KOPT-K1 (cell line): Measurements from ENCODE around the gene CFAP54.

ENCODE experiments used
- H3K27ac ChIP-seq: fragments of 200-600 bp; sonication (generic); 2 replicates; pipeline ENCODE4 v1.5.1; 2016; ENCODE audit warnings: antibody characterized with exemption, mild to moderate bottlenecking, low read depth, low read length; ENCODE audit not compliant: poor library complexity, severe bottlenecking
- H3K36me3 ChIP-seq: fragments of 200-600 bp; sonication (generic); 2 replicates; pipeline ENCODE4 v1.5.1; 2017; ENCODE audit warnings: antibody characterized with exemption, mild to moderate bottlenecking, low read length, moderate library complexity; ENCODE audit not compliant: insufficient read depth
- H3K9me3 ChIP-seq: fragments of 200-600 bp; sonication (generic); 2 replicates; pipeline ENCODE4 v1.5.1; 2017; ENCODE audit warnings: antibody characterized with exemption, low read length, mild to moderate bottlenecking; ENCODE audit not compliant: insufficient read depth, poor library complexity, severe bottlenecking

The CFAP54 gene

GRCh38 chr12:96770219-96771102, 281.1 kb downstream of the CFAP54 start:
- no peak overlapping the region for H3K27ac ChIP-seq
- no peaks in the 10 kb centered on the region for H3K9me3 ChIP-seq
- no peaks in the 10 kb centered on the region for H3K36me3 ChIP-seq

- Histone ChIP-seq H3K9me3 (no peaks in the 10 kb centered on the region), H3K27ac (no peak overlapping the region), H3K36me3 (no peaks in the 10 kb centered on the region)
Measured at GRCh38 chr12:96773031-96773430, 283.7 kb downstream of the CFAP54 start.

GRCh38 chr12:96774496-96775256, 285.3 kb downstream of the CFAP54 start:
- Histone ChIP-seq H3K27ac (no peak overlapping the region), H3K36me3 (no peaks in the 10 kb centered on the region), H3K9me3 (no peaks in the 10 kb centered on the region)

- no peaks in the 10 kb centered on the region for H3K9me3 ChIP-seq
- no peaks in the 10 kb centered on the region for H3K36me3 ChIP-seq
Measured at GRCh38 chr12:96776908-96777307, 287.5 kb downstream of the CFAP54 start.

GRCh38 chr12:96780330-96780729, 291.0 kb downstream of the CFAP54 start:
- Histone ChIP-seq H3K36me3 (no peaks in the 10 kb centered on the region), H3K27ac (no peak overlapping the region), H3K9me3 (no peaks in the 10 kb centered on the region)

More at GRCh38 chr12:96776908-96777307, 287.5 kb downstream of the CFAP54 start:
- H3K27ac ChIP-seq, result no peak overlapping the region

GRCh38 chr12:96786791-96787190, 297.4 kb downstream of the CFAP54 start:
- no peaks in the 10 kb centered on the region for H3K9me3 ChIP-seq
- H3K27ac ChIP-seq, result no peak overlapping the region
- no peaks in the 10 kb centered on the region for H3K36me3 ChIP-seq

GRCh38 chr12:96803969-96804368, 314.6 kb downstream of the CFAP54 start:
- Histone ChIP-seq H3K36me3 (no peaks in the 10 kb centered on the region), H3K9me3 (peaks cover 15% of the 10 kb centered on the region), H3K27ac (no peak overlapping the region)

GRCh38 chr12:96806272-96806671, 316.9 kb downstream of the CFAP54 start:
- Histone ChIP-seq H3K36me3 (no peaks in the 10 kb centered on the region), H3K9me3 (peaks cover 15% of the 10 kb centered on the region), H3K27ac (no peak overlapping the region)

- no peak overlapping the region for H3K27ac ChIP-seq
- H3K36me3 ChIP-seq, result no peaks in the 10 kb centered on the region
- peaks cover 15% of the 10 kb centered on the region for H3K9me3 ChIP-seq
Measured at GRCh38 chr12:96807741-96808140, 318.4 kb downstream of the CFAP54 start.

GRCh38 chr12:96808587-96808986, 319.2 kb downstream of the CFAP54 start:
- H3K27ac ChIP-seq, result no peak overlapping the region
- peaks cover 10% of the 10 kb centered on the region for H3K9me3 ChIP-seq
- no peaks in the 10 kb centered on the region for H3K36me3 ChIP-seq

GRCh38 chr12:96809522-96809921, 320.1 kb downstream of the CFAP54 start:
- no peaks in the 10 kb centered on the region for H3K36me3 ChIP-seq
- H3K9me3 ChIP-seq, result peaks cover 2% of the 10 kb centered on the region
- no peak overlapping the region for H3K27ac ChIP-seq

- Histone ChIP-seq H3K36me3 (no peaks in the 10 kb centered on the region), H3K9me3 (no peaks in the 10 kb centered on the region), H3K27ac (no peak overlapping the region)
Measured at GRCh38 chr12:96810057-96810456, 320.7 kb downstream of the CFAP54 start.

- Histone ChIP-seq H3K27ac (no peak overlapping the region), H3K36me3 (no peaks in the 10 kb centered on the region), H3K9me3 (no peaks in the 10 kb centered on the region)
Measured at GRCh38 chr12:96810477-96810876, 321.1 kb downstream of the CFAP54 start.

GRCh38 chr12:96811083-96811482, 321.7 kb downstream of the CFAP54 start:
- Histone ChIP-seq H3K9me3 (no peaks in the 10 kb centered on the region), H3K27ac (no peak overlapping the region)

GRCh38 chr12:96812153-96812552, 322.8 kb downstream of the CFAP54 start:
- H3K9me3 ChIP-seq, result no peaks in the 10 kb centered on the region
- no peaks in the 10 kb centered on the region for H3K36me3 ChIP-seq
- no peak overlapping the region for H3K27ac ChIP-seq

More at GRCh38 chr12:96811083-96811482, 321.7 kb downstream of the CFAP54 start:
- H3K36me3 ChIP-seq, result no peaks in the 10 kb centered on the region
